KOPT-K1 (cell line): ENCODE data around the gene SIRPA.

Experiments
- H3K27ac ChIP-seq: fragments of 200-600 bp; sonication (generic); 2 replicates; pipeline ENCODE4 v1.5.1; 2016; ENCODE audit warnings: antibody characterized with exemption, mild to moderate bottlenecking, low read depth, low read length; ENCODE audit not compliant: poor library complexity, severe bottlenecking
- H3K36me3 ChIP-seq: fragments of 200-600 bp; sonication (generic); 2 replicates; pipeline ENCODE4 v1.5.1; 2017; ENCODE audit warnings: antibody characterized with exemption, mild to moderate bottlenecking, low read length, moderate library complexity; ENCODE audit not compliant: insufficient read depth
- H3K9me3 ChIP-seq: fragments of 200-600 bp; sonication (generic); 2 replicates; pipeline ENCODE4 v1.5.1; 2017; ENCODE audit warnings: antibody characterized with exemption, low read length, mild to moderate bottlenecking; ENCODE audit not compliant: insufficient read depth, poor library complexity, severe bottlenecking

Gene SIRPA

DNA sequence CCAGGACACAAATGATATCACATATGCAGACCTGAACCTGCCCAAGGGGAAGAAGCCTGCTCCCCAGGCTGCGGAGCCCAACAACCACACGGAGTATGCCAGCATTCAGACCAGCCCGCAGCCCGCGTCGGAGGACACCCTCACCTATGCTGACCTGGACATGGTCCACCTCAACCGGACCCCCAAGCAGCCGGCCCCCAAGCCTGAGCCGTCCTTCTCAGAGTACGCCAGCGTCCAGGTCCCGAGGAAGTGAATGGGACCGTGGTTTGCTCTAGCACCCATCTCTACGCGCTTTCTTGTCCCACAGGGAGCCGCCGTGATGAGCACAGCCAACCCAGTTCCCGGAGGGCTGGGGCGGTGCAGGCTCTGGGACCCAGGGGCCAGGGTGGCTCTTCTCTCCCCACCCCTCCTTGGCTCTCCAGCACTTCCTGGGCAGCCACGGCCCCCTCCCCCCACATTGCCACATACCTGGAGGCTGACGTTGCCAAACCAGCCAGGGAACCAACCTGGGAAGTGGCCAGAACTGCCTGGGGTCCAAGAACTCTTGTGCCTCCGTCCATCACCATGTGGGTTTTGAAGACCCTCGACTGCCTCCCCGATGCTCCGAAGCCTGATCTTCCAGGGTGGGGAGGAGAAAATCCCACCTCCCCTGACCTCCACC, 42.2 kb downstream of the SIRPA start:
- no peaks in the 10 kb centered on the region for H3K9me3 ChIP-seq
- no peak overlapping the region for H3K27ac ChIP-seq
- no peaks in the 10 kb centered on the region for H3K36me3 ChIP-seq

DNA sequence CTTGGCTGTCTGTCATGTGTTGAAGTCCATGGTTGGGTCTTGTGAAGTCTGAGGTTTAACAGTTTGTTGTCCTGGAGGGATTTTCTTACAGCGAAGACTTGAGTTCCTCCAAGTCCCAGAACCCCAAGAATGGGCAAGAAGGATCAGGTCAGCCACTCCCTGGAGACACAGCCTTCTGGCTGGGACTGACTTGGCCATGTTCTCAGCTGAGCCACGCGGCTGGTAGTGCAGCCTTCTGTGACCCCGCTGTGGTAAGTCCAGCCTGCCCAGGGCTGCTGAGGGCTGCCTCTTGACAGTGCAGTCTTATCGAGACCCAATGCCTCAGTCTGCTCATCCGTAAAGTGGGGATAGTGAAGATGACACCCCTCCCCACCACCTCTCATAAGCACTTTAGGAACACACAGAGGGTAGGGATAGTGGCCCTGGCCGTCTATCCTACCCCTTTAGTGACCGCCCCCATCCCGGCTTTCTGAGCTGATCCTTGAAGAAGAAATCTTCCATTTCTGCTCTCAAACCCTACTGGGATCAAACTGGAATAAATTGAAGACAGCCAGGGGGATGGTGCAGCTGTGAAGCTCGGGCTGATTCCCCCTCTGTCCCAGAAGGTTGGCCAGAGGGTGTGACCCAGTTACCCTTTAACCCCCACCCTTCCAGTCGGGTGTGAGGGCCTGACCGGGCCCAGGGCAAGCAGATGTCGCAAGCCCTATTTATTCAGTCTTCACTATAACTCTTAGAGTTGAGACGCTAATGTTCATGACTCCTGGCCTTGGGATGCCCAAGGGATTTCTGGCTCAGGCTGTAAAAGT, 43.5 kb downstream of the SIRPA start:
- no peak overlapping the region for H3K27ac ChIP-seq
- no peaks in the 10 kb centered on the region for H3K36me3 ChIP-seq
- H3K9me3 ChIP-seq, result no peaks in the 10 kb centered on the region

DNA sequence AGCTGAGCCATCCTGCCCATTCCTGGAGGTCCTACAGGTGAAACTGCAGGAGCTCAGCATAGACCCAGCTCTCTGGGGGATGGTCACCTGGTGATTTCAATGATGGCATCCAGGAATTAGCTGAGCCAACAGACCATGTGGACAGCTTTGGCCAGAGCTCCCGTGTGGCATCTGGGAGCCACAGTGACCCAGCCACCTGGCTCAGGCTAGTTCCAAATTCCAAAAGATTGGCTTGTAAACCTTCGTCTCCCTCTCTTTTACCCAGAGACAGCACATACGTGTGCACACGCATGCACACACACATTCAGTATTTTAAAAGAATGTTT, 44.0 kb downstream of the SIRPA start:
- no peak overlapping the region for H3K27ac ChIP-seq
- H3K36me3 ChIP-seq, result no peaks in the 10 kb centered on the region
- no peaks in the 10 kb centered on the region for H3K9me3 ChIP-seq

DNA sequence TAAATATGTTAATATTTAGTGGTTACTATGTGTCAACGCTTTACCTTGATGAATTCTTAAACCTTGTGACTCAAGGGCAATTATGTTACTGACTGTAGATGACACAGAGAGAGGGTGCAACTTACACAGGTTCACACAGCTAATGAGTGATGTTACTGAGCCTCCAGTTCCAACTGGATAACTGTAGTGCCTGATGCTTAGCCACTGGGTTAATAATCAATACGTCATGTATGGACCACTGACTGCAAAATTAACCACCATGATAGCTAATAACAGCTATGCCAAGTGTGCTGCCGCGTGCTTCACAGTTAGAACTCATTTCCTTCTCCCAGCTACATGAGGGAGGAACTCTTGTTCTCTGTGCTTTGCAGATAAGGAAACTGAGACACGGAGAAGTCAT, 45.4 kb downstream of the SIRPA start:
- Histone ChIP-seq H3K27ac (no peak overlapping the region), H3K9me3 (no peaks in the 10 kb centered on the region), H3K36me3 (no peaks in the 10 kb centered on the region)

DNA sequence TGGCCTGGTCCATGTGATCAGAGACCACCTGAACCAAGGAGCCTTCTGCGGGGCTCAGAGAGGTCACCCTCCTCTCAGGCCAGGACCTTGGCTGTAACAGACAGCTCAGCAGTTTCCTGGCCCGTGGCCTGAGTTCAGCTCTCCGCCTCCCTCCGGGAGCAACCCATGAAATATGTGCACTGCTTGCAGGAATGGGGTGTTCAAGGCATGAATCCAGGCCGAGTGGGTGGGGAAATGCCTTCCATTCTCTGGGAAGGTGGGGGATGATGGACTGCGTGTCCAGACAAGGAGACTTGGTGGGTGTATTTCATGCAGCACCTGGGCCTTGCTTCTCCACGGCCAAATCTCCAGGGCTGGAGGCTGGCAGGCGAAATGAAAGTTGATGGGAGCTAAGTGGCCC, 46.0 kb downstream of the SIRPA start:
- Histone ChIP-seq H3K27ac (no peak overlapping the region), H3K36me3 (no peaks in the 10 kb centered on the region), H3K9me3 (no peaks in the 10 kb centered on the region)

DNA sequence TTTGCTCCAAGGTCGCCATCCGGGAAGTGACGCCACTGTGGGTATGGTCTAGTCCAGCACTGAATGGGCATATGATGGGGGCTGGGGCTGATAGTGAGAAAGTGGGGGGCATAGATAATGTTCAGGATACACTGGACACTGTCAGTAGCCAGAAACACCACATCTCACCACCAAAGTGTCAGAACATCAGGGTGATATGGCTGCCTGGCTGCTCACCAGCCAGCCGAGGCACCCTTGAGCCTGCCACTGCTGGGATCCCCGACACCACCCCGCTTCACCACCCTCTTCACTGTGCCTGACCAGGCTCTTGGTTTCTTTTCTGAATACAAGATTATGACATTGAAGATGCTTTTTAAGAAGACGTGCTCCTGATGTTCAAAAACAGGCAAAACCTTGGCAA, 46.9 kb downstream of the SIRPA start:
- Histone ChIP-seq H3K36me3 (no peaks in the 10 kb centered on the region), H3K27ac (no peak overlapping the region), H3K9me3 (no peaks in the 10 kb centered on the region)

DNA sequence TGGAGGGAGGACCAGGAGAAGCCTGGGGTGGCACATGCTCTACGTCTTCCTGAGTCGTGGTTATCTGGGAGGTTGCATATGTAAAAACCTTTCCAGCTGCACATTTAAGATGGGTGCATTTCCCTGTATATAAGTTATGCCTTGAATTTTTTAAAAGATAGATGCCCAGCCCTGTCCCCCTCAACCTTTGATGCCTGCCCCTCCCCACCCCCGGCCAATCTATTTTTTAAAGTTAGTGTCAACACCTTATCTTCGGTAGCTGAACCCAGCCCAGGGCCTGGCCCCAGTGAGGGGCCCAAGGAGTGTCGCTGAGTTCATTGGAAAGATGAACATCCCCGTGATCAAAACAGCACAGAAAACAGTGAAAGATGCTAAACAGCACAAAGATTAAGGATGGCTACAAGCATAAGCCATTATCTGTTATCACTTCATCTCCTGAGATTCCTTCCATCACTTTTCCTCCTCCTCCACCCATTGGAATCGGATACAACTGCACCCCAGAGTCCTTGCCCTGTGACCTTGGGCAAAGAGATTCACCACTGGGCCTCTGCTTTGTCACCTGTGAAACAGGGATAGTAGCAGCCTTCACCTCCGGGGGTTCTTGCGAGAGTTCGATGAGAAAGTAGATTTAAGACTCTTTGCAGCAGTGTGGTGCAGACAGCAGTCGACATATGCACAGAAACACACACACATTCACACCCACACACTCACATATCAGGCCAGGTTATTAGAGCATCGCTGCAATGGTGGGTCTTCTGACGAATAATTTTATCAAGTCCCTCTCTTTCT, 47.5 kb downstream of the SIRPA start:
- Histone ChIP-seq H3K36me3 (no peaks in the 10 kb centered on the region), H3K27ac (no peak overlapping the region), H3K9me3 (no peaks in the 10 kb centered on the region)

DNA sequence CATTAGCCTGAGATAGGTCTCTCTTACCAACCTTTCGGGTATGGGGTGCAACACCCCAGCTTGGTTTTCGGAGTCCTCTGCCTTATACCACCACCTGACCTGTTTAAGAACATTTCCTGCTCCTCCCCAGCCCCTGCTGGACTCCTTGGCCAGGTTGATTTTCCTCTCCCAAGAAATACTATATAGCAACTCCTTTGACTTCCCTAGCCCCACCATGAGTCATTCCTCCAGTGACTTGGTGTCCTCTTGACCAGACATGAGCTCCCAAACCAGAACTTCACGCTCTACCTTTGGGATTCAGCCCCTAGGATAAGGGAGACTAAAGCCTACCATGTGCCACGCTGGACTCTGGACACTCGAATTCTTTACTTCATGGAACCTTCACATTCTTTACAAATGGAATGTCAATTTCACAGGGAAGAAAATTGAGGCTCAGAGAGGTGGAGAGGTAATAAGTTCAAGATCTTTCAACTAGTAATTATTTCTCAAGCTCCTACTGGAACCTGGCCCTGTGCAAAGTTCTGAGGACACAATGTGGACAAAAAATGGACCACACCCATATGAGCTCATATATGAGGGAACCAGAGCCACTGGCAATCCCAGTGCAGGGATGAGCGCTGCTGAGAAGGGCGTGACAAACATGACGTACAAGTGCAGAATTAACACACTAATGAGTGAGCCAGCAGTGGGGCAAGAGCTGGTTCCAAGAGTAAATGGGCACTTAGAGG, 48.2 kb downstream of the SIRPA start:
- Histone ChIP-seq H3K27ac (no peak overlapping the region), H3K36me3 (no peaks in the 10 kb centered on the region), H3K9me3 (no peaks in the 10 kb centered on the region)

DNA sequence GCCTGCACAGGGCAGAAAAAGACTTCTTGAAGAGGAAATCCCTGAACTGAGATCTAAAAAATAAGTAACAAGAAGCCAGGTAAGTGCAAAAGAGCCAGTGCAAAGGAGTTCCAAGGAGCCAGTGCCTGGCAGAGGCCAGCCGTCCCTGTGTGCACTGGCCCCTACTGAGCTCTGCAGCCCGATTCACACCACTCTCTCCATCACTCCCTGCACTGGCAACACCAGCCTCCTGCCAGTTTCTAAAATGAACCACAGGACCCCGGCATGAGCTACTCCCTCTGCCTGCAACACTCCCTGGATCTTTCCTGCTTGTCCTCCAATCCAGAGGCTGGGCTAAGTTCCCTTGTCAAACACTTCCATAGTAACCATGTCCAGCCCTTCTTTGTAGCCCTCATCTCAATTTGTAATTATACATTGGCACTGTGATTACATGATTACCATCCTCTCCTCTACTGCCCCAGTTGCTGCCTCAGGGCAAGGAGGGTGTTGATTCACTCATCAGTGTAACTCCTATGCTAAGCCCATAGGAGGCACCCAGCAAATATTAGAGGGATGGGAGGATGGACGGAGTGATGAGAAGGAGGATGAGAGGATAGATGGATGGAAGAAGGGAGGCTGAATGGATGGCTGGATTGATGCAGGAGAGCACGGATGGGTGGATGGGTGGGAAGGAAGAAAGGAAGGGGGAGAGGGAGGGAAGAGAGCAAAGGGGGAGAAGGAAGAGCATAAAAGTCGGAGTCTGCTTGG, 49.3 kb downstream of the SIRPA start:
- Histone ChIP-seq H3K27ac (no peak overlapping the region), H3K36me3 (no peaks in the 10 kb centered on the region), H3K9me3 (no peaks in the 10 kb centered on the region)

DNA sequence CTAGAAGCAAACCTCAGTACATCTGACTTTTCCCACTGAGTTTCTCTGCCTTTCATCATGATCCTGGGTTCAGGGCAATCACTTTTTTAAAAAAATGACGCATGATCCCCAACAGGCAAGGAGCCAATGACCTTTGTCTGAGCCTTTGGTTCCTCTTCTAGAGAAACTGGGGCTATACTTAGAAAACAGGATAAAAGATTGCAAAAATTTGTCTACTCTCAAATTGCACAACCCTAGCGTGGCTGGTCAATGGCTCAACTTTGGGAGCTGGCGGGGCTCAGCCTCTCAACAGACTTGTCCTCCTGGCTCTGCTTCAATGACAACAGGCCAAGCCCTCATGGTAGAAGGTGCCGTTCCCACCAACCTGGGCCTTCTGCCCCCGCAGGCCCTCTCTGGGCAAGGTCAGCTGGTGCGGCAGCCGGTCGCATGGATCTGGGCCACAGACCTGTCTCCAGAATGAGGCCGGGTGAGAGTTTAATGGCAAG, 50.0 kb downstream of the SIRPA start:
- H3K9me3 ChIP-seq, result no peaks in the 10 kb centered on the region
- H3K27ac ChIP-seq, result no peak overlapping the region
- no peaks in the 10 kb centered on the region for H3K36me3 ChIP-seq

DNA sequence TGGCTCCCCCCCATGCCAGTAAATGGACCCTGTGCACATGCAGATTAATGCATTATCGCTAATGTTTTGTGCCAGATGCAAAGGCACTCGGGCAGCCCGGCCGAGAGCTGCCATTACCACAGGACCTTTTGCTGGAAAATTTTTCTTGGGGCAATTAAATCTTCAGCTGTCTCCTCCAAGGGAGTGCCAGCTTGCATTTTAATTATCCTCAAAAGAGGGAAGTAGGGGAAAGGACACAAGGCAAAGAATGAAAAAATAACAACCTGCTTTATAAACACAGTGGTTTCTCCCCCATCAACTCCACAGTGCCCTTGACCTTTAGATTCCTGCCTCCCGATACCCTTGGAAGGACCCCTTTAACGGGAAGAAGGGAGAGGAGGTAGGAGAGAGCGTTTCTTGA, 50.5 kb downstream of the SIRPA start:
- no peak overlapping the region for H3K27ac ChIP-seq
- H3K36me3 ChIP-seq, result no peaks in the 10 kb centered on the region

DNA sequence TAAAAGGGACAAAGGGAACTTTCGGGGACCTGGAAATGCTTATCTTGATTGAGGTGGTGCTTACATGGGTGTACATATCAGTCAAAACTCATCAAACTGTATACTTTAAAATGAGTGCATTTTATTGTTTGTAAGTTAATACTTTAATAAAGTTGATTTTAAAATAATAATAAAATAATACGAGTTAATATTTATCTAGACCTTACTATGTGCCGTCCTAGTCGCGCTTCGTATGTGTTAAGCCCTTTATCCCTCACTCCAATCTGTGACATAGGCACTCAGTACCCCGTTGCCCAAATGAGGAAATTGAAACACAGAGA, 51.2 kb downstream of the SIRPA start:
- Histone ChIP-seq H3K36me3 (no peaks in the 10 kb centered on the region), H3K27ac (no peak overlapping the region)

More for the DNA sequence above, 50.5 kb downstream of the SIRPA start:
- H3K9me3 ChIP-seq, result no peaks in the 10 kb centered on the region

DNA sequence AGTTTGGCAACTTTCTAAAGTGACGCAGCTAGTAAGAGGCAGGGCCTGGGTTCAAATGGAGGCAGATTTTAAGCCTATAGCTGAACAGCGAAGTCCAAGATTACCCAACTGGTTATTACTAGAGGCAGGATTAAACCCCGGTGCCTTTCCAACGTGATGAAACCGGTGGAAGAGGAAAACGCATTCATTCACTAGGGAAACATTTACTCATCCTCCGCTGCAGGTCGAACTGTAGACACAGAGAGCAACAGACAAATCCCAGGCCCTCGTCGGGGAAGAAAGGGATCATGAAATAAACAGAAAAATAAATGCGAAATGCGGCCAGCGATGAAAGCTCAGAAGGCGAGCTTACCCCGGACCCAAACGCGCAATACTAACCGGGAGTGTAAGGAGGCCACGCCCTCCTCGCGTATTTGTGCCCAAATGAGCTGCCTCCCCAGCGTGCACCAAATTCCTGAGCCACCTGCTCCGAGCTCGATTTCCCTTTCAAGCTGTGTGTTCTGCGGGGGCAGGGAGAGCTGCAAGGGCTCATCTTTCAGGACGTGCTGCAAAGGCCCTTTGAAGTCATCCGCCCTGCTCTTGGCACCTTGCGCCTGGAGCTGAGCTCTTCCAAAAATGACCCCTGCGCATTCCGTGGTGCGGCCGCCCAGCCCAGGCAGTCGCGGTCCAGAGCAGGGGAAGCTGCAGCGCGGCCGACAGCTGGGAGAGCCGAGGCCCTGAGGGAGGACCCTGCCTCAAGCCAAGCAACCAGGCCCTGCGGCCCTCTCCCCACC, 51.7 kb downstream of the SIRPA start:
- Histone ChIP-seq H3K9me3 (no peaks in the 10 kb centered on the region), H3K27ac (no peak overlapping the region), H3K36me3 (no peaks in the 10 kb centered on the region)

More for the DNA sequence above, 51.2 kb downstream of the SIRPA start:
- H3K9me3 ChIP-seq, result no peaks in the 10 kb centered on the region

DNA sequence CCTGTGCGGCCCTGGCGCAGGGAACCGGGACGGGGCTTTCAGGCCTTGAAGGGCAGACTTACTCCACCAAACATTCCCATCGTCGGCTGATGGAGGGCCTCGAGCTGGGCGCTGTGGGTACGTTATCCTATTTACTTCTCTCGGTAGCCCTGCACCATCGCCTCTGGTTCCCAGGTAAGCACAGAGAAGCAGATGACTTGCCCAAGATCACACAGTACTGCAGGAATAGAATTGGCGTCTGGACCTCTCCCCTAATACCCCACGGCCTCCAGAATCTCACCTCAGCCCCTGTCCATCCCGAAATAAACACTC, 52.3 kb downstream of the SIRPA start:
- H3K36me3 ChIP-seq, result no peaks in the 10 kb centered on the region
- no peaks in the 10 kb centered on the region for H3K9me3 ChIP-seq
- H3K27ac ChIP-seq, result no peak overlapping the region
